Heart left ventricle (tissue), 13 donors: Measurements from ENCODE around the gene FAAP100.

Experiments used
- CTCF ChIP-seq, 12 donors: fragments of 200-600 bp; sonication (generic) in 4 of 12; IDR thresholded peaks; one replicate each; pipeline versions ENCODE4 v1.5.0 to v1.8.0; 2018 to 2022; ENCODE audit warnings: antibody characterized with exemption in 12 of 12, mild to moderate bottlenecking in 5 of 12
- POLR2A ChIP-seq, 2 donors: fragments of 450-650 bp; IDR thresholded peaks; one replicate each; pipeline ENCODE4 v1.6.1; 2017; ENCODE audit warnings: antibody characterized with exemption in 2 of 2, mild to moderate bottlenecking in 2 of 2, moderate library complexity in 2 of 2
- donor health status: ischemic (EF 13 %, LVEDD 7.1; RV severe dilation, severe dysfunction).
- donor health status: DM: no; HTN: yes; CAD: no.
- donor health status: DM: no; HTN: no; CAD: no.
- donor health status: ischemic (EF 25% LVEDD 6.9; RV normal size, moderate dysfunction).
- donor health status: ischemic (EF 25% LVEDD 5.7; RV mildly dilated, moderate dysfunction).
- donor health status: ischemic (EF 35%, LVEDD 5.7; RV mildly dilated, moderate dysfunction).
- donor health status: nonischemic (EF 11% LVEDD 7.7; RV severe dilation, severe dysfunction).
- donor health status: DM: yes; HTN: yes; CAD: no.
- donor health status: PGD.
- donor health status: ischemic (EF 29% LVEDD 5.4; RV normal size, mild dysfunction).
- donor health status: nonischemic (EF 23%, LVEDD 6.1; RV moderate dilation, normal function).

GRCh38 chr17:81528384-81528650 is 23.8 kb downstream of the FAAP100 start:
- TF ChIP-seq CTCF (IDR thresholded peaks at IDR 0.05): no peak
- TF ChIP-seq POLR2A (IDR thresholded peaks at IDR 0.05): no peak
